IPS-11a (cell line): Measurements from ENCODE around the gene IL2RA.
"Not testable (repeated sequence)": the region's sequence is repeated elsewhere in the genome, so short reads cannot be mapped to it uniquely, and the experiment has no call there.

Source experiments
- H3K4me3 ChIP-seq: one replicate; pipeline ENCODE4 v1.5.1; 2013; ENCODE audit warnings: low read depth, low read length, control low read depth

The IL2RA gene

GRCh38 chr10:6083523-6084475 lies 21.6 kb upstream of the IL2RA start:
- H3K4me3 ChIP-seq = no peak overlapping the region

- no peak overlapping the region for H3K4me3 ChIP-seq
Measured at GRCh38 chr10:6082496-6083395, 20.6 kb upstream of the IL2RA start.

DNA sequence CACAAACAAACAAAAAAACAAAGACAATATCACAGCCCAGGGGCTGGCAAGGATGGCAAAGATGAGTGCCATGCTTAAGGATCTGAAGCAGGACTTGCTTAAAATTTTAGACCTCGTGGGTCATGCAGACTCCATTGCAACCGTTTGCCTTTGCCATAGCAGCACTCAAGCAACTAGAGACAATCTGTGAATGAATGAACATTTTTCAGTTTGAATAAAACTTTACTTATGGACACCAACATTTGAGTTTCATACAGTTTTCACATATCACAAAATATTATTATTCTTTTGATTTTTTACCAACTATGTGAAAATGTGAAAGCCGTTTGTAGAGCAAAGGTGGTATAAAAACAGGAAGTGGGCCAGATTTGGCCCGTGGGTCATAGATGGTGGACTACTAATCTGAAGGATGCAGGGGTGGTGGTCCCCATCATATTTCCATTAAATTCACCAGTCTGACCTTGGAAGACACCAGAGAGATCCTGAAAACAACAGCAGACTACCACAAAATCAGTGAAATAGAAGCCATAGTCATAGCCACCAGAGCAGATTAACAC lies 18.3 kb upstream of the IL2RA start:
- no peak overlapping the region for H3K4me3 ChIP-seq

GRCh38 chr10:6079044-6079443 lies 16.9 kb upstream of the IL2RA start:
- H3K4me3 ChIP-seq = no peak overlapping the region

- H3K4me3 ChIP-seq = no peak overlapping the region
Measured at GRCh38 chr10:6077071-6077675, 15.0 kb upstream of the IL2RA start.

DNA sequence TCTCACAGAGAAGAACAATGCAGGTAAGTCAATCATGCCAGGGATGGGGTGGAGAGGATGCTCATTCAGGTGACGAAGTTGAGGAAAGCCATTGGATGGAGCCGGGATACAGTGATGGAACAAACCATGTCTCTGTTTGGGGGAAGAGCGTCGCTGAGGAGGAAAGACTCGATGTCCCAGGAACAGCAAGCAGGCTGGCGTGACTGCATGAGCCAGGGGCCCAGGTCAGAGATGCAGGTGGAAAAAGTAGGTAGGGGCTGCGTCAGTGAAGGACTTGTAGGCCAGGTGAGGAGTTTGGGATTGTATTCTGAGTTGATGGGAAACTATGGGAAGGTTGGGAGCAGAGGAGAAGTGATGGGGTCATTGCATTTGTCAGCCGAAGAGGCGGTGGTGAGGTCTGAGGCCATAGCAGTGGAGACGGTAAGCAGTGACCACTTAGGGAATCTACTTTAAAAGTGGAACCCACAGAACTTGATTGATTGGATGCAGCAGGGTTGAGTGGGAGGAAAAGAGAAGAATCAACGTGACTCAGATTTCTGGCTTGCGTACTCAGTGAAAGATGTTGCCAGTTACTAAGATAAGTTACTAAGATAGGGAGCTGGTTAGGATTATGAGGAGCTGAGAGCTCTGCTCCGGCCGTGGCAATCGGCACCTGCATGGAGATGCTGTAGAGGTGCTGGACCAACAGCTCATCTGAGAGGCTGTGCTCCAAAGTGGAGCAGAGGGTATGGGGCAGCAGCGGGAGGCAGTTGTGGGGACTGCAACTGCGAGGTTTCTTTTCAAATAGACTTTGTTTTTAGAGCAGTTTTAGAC lies 12.5 kb upstream of the IL2RA start:
- no peak overlapping the region for H3K4me3 ChIP-seq

GRCh38 chr10:6072215-6072934 lies 10.2 kb upstream of the IL2RA start:
- H3K4me3 ChIP-seq = no peak overlapping the region

DNA sequence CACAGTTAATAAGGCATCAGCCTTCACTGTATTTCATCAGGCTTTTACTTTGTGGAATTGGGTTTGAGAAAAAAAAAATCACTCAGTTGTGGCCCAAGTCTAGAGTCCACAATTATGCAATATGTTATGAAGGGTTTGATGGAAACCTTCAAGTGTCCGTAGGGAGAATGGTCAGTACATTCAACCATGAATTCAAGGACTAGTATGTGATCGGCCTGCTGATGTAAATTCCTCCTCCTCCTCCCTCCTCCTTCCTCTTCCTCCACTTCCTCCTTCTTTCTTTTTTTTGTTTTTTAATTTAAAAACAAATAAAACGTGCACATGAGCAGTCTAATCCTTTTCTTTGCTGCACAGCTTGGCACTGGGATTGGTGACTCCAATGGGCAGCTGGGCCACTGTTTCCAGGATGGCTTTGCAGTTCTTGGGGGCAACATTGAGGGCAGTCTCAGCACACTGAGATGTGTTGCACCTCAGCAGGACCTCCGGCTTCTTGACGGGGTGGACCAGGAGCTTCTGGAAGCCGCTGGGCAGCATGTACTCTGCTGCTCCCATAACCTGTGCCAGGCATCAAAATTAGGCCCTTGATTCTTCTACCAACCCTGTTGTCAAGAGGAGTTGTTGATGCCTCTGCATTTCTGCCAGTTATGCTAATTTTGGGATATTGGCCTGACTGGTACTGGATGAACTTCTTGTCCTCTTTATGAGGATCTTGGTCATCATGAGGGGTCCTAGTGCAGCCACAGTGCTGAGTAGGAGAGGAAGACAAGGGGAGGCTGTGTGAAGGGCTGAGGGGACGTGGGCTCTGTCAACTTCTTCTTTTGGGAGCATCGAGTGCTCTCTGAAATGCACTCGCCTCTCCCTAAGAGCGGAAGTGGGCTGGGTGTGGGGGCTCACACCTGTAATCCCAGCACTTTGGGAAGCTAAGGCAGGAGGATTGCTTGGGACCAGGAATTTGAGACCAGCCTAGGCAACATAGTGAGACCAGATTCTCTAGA lies 9.3 kb upstream of the IL2RA start:
- no peak overlapping the region for H3K4me3 ChIP-seq

GRCh38 chr10:6070660-6071059 lies 8.5 kb upstream of the IL2RA start:
- H3K4me3 ChIP-seq = no peak overlapping the region

DNA sequence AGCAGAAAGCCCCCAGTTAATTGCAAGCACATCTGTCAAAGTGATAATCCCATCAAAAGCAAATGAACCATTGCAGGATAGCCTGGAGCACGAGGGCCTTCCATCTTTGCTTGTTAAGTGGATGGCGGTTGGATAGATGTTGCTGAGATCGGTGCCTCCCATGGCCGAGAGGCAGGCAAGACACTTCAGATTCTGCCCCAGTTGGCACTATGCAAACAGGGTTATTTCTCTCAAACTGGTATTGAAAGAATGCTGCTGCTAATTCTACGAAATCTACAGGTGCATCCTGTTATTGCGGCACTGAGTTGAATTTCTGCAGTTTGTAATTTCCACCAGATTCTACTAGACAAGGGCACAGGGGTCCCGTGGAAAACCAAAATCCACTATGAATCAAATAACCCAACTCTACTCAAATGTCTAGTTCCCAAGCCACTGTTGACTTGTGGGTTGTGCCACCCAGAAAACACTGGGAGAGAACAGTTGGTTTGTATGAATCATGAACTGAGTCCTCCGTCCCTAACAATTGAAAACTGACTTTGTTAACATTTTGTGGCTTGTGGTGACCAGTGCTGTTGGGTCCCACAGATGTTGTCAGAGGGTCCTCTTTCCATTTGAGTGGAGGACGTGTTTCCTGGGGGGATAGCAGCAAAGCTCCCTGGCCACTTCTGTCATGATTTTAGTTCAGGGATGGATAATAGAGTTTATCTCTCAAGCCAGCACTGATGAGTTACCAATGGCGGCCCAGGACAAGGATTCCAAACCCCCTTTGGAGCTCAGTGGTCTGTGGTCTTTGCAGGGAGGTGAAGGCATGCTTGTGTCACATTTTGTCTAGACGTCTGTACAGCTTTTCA lies 7.1 kb upstream of the IL2RA start:
- no peak overlapping the region for H3K4me3 ChIP-seq

- H3K4me3 ChIP-seq = no peak overlapping the region
Measured at GRCh38 chr10:6068422-6068821, 6.3 kb upstream of the IL2RA start.

DNA sequence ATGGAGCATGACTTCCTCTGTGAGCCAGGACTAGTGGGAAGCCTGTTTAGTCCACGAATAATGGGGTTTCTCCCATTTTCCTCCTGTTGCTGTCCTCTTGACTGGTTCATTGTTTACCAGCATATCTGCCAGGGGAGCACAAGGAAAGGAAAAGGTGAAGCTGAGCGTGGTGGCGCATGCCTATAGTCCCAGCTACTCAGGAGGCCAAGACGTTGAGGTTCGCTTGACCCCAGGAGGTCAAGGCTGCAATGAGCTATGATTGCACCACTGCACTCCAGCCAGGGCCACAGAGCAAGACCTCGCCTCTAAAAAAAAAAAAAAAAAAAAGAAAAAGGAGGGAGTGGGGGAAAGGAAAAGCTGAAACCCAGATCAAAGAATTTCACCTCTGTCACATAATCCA lies 5.8 kb upstream of the IL2RA start:
- H3K4me3 ChIP-seq = no peak overlapping the region

DNA sequence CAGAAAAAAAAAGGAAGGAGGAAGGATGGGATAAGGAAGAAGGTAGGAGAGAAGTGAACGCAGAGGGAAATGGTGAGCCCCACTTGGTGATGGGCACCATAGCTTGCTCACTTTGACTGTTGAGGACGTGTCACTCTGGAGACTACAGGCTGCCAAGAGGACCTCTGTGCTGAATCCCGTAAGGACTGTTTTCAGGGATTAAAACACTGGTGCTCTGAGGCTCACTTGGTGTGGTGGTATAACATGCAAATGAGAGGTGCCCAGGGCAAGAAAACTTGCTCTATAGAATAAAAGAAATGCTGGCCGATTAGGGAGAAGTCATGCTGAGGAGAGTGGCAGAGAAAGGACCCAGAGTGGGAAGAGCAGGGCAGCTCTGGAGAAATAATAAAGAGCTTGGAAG lies 5.3 kb upstream of the IL2RA start:
- no peak overlapping the region for H3K4me3 ChIP-seq

GRCh38 chr10:6065835-6066234 lies 3.7 kb upstream of the IL2RA start:
- H3K4me3 ChIP-seq = no peak overlapping the region

DNA sequence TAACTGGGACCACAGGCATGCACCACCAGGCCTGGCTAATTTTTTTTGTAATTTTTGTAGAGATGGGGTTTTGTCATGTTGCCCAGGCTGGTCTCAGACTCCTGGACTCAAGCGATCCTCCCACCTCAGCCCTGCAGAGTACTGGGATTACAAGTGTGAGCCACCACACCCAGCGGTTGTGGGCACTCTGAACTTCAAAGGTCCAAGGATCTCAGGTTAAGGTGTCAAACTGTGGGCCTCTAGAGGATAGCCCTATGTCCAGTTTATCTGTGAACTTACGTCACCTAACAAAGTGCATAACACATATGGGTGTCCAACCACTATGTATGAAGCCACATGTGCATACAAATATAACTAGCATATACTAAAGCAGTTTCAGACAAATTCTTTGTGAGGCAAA lies 3.2 kb upstream of the IL2RA start:
- H3K4me3 ChIP-seq = no peak overlapping the region

DNA sequence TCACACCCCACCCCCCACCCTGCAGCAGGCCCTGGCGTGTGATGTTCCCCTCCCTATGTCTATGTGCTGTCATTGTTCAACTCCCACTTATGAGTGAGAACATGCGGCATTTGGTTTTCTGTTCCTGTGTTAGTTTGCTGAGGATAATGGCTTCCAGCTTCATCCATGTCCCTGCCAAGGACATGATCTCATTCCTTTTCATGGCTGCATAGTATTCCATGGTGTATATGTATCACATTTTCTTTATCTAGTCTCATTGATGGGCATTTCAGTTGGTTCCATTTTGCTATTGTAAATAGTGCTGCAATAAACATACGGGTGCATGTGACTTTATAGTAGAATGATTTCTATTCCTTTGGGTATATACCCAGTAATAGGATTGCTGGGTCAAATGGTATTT lies 2.6 kb upstream of the IL2RA start:
- H3K4me3 ChIP-seq = not testable (repeated sequence)

DNA sequence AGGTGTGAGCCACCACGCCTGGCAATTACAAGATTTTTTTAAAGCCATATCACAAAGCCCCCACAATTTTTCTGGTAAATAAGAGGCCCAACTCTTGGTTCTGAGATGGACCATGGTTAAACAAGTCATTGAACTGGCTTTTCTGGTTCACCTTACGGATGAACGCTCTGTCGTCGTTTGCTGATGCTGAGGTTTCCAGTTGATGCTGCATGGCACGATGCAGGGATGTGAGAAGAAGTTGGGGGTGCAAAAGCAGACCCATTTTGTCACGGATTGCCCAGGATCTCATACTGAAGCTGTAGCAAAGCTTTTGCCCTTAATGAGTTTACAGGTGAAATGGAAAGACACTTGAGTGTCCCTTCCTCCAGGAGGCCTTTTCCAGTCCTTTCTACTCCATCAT lies 2.0 kb upstream of the IL2RA start:
- H3K4me3 ChIP-seq = no peak overlapping the region

DNA sequence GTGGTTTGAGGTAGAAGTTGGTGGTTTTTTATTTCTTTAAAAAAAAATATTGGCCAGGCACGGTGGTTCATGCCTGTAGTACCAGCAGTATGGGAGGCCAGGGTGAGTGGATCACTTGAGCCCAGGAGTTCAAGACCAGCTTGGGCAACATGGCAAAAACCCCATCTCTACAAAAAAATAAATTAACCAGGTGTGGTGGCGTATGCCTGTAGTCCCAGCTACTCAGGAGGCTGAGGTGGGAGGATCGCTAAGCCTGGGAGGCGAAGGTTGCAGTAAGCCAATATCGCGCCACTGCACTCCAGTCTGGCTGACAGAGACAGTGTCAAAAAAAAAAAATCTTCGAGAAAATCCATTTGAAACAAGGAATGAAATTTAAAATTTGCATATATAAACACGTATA lies 1.1 kb downstream of the IL2RA start:
- H3K4me3 ChIP-seq = no peak overlapping the region
